Thyroid gland (tissue), 4 donors: ENCODE results near the gene ARL4A. TPM values are rescaled to one million over a fixed set of nuclear protein-coding genes. Genes with fewer than 3 reads are reported as not detected.
"Not testable (repeated sequence)": the region's sequence is repeated elsewhere in the genome, so short reads cannot be mapped to it uniquely, and the experiment has no call there.

ENCODE experiments used
- DNase-seq, 2 donors: peaks; one replicate each; pipeline ENCODE4 v3.0.0-alpha.2; 2019
- H3K27ac ChIP-seq, 3 donors: fragments of 200-600 bp; sonication (generic); 1 replicate in 2 of 3; 2 replicates in 1 of 3; pipeline ENCODE4 v1.5.1; 2016 to 2019; ENCODE audit warnings: mild to moderate bottlenecking in 1 of 3, moderate library complexity in 1 of 3
- H3K27me3 ChIP-seq: fragments of 200-600 bp; sonication (generic); one replicate; pipeline ENCODE4 v1.5.1; 2019
- H3K36me3 ChIP-seq, 2 donors: fragments of 200-600 bp; sonication (generic); one replicate each; pipeline ENCODE4 v1.5.1; 2016 to 2019
- H3K4me1 ChIP-seq, 2 donors: fragments of 200-600 bp; sonication (generic); one replicate each; pipeline ENCODE4 v1.5.1; 2017 to 2019
- H3K4me3 ChIP-seq, 3 donors: fragments of 200-600 bp; sonication (generic); replicated peaks in 1 of 3; 1 replicate in 2 of 3; 2 replicates in 1 of 3; pipeline ENCODE4 v1.5.1; 2016; ENCODE audit warnings: mild to moderate bottlenecking in 1 of 3
- H3K9me3 ChIP-seq: fragments of 200-600 bp; sonication (generic); one replicate; pipeline ENCODE4 v1.5.1; 2017
- POLR2A ChIP-seq, 2 donors: fragments of 450-650 bp; IDR thresholded peaks; one replicate each; pipeline ENCODE4 v1.6.1; 2017; ENCODE audit warnings: antibody characterized with exemption in 2 of 2, mild to moderate bottlenecking in 2 of 2, moderate library complexity in 1 of 2
- WGBS, 2 donors: methylation state at CpG; one replicate each; pipeline ENCODE4 v1.1.5; 2017; 5-methylcytosine and 5-hydroxymethylcytosine counted together
- intact Hi-C: fragments of 100-400 bp; cut with DNase I; formaldehyde crosslinking; loops from one replicate; pipeline ENCODE4 v1.15.1; 2023
- total RNA-seq, 4 donors: library from RNA; depleted of rRNA; stranded (reverse); fragments of >200 nt; gene quantifications; one replicate each; pipeline ENCODE4 v1.2.3, GENCODE V29; 2016
- TF ChIP-seq, protein P1 (sequence below), 6 experiments: fragments of 200-600 bp in 3 of 6; fragments of 450-650 bp in 3 of 6; sonication (generic) in 3 of 6; IDR thresholded peaks; one replicate each; pipeline ENCODE4 v1.5.1; 2016 to 2019; ENCODE audit warnings: antibody characterized with exemption in 6 of 6, mild to moderate bottlenecking in 2 of 6, inconsistent platforms in 1 of 6, moderate library complexity in 1 of 6

The ARL4A gene
- total RNA-seq, 4 donors from 2014 or later = 30.6 to 87.6 (median 43.4) TPM

DNA sequence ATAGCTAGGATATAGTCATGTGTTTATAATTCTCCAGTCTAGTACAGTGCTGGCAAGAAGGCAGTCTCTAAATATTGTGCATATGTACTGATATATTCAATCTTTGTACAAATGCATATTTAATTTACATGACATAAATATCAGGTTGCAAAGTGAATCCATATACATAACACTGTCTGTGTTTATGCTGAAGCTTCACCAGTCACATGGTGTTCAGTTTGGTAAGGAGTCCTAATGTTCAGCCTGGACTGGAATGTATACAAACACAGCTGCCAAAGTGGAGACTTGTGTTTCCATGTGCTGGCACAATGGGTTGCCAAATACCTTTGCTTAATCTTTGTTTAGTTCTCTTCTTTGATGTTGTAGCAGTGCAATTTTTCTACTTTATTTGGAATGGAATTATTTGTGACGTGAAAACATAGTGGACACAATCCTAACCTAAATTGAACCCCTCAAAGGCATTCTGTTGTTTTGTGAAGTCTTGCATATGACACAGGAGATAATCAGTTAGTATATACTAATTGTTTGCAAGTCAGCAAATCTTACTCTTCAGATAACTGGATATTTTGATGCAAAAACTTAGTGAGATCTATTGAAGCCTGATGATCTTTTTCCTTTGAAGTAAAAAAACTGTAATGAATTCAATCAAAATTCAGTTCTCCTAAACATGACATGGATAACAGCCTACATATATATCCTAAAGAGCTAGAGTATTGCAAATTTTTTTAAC, 17.3 kb upstream of the ARL4A start:
- 33 to 72% methylated on average over 1 of the region's 1 CpG for WGBS, 2 donors
- no peaks in the 10 kb centered on the region for H3K27me3 ChIP-seq
- TF ChIP-seq, protein P1, sequence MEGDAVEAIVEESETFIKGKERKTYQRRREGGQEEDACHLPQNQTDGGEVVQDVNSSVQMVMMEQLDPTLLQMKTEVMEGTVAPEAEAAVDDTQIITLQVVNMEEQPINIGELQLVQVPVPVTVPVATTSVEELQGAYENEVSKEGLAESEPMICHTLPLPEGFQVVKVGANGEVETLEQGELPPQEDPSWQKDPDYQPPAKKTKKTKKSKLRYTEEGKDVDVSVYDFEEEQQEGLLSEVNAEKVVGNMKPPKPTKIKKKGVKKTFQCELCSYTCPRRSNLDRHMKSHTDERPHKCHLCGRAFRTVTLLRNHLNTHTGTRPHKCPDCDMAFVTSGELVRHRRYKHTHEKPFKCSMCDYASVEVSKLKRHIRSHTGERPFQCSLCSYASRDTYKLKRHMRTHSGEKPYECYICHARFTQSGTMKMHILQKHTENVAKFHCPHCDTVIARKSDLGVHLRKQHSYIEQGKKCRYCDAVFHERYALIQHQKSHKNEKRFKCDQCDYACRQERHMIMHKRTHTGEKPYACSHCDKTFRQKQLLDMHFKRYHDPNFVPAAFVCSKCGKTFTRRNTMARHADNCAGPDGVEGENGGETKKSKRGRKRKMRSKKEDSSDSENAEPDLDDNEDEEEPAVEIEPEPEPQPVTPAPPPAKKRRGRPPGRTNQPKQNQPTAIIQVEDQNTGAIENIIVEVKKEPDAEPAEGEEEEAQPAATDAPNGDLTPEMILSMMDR (IDR thresholded peaks at IDR 0.05) = no peak
- no peak for TF ChIP-seq POLR2A (IDR thresholded peaks at IDR 0.05)
- no peak for DNase-seq
- H3K4me3 ChIP-seq = no peak overlapping the region
- H3K9me3 ChIP-seq = no peaks in the 10 kb centered on the region
- no peak overlapping the region for H3K27ac ChIP-seq
- peaks cover 10 to 13% of the 10 kb centered on the region in 2 donors for H3K4me1 ChIP-seq
- no peaks in the 10 kb centered on the region for H3K36me3 ChIP-seq
- intact Hi-C loops = no loop called here

DNA sequence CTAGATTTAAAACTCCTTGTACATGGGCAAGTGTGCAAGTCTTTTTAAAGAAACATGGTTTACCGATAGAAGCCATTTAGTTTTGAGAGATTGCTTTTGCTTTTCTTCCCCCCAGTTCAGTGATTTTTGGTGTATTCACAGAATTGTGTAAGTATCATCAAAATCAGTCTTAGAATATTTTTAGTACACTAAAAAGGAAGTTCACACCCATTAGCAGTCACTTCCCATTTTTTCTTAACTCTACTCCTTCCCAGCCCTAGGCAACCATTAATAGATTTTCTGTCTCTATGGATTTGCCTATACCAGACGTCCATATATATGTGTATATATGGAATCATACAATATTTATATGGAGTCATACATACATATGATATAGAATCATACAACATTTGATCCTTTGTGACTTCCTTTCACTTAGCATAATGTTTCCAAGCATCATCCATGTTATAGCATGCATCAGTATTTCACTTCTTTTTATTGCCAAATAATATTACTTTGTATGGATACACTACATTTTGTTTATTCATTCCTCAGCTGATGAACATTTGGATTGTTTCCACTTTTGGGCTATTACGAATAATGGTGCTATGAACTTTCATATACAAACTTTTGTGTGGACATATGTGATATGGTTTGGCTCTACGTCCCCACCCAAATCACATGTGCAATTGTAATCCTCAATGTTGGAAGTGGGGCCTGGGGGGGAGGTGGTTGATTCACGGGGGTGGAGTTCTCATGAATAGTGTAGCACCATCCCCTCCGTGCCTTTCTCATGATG, 16.5 kb upstream of the ARL4A start:
- Histone ChIP-seq H3K4me1 (peaks cover 10 to 13% of the 10 kb centered on the region in 2 donors), H3K27ac (no peak overlapping the region), H3K9me3 (no peaks in the 10 kb centered on the region), H3K27me3 (no peaks in the 10 kb centered on the region), H3K36me3 (no peaks in the 10 kb centered on the region), H3K4me3 (no peak overlapping the region)
- WGBS, 2 donors = 85 to 87% methylated on average over 6 of the region's 6 CpGs
- TF ChIP-seq POLR2A (IDR thresholded peaks at IDR 0.05) = no peak
- TF ChIP-seq, protein P1 (IDR thresholded peaks at IDR 0.05) = no peak
- DNase-seq = no peak
- intact Hi-C loops = no loop called here

DNA sequence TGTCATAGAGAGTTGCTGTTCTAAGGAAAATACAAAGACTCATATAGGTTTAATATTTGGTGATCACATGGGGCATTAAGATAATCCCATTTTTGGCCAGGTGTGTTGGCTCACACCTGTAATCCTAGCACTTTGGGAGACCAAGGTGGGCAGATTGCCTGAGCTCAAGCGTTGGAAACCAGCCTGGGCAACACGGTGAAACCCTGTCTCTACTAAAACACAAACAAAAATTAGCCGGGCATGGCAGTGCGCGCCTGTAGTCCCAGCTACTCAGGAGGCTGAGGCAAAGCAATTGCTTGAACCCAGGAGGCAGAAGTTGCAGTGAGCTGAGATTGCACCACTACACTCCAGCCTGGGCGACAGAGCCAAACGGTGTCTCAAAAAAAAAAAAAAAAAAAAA, 14.0 kb upstream of the ARL4A start:
- H3K4me1 ChIP-seq = peaks cover 10 to 13% of the 10 kb centered on the region in 2 donors
- H3K9me3 ChIP-seq, H3K4me3 ChIP-seq, H3K36me3 ChIP-seq, H3K27me3 ChIP-seq, intact Hi-C loops, H3K27ac ChIP-seq: not testable (repeated sequence)
- 35 to 36% methylated on average over 7 of the region's 7 CpGs for WGBS, 2 donors
- DNase-seq = peak; percentile 65 to 82

DNA sequence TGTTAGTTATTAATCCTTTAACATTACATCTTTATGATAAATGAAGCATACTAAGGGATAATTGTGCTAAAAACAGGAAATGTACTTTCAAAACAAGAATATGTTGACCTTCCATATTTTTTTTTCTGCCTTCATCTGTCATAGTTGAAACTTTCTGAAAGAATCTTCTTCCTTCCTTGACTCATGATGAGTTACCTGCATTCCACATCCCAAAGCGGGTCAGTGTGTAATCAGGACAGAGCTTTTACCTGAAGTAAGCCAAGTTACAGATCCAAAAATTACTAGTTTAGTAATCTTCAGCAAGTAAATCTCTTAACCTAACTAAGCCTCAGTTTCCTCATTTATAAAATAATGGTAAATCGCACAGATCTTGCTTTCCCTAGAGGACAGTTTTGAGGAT, 13.4 kb upstream of the ARL4A start:
- peaks cover 10 to 13% of the 10 kb centered on the region in 2 donors for H3K4me1 ChIP-seq
- no peaks in the 10 kb centered on the region for H3K9me3 ChIP-seq
- 92 to 98% methylated on average over 2 of the region's 2 CpGs for WGBS, 2 donors
- TF ChIP-seq, protein P1 (IDR thresholded peaks at IDR 0.05) = no peak
- no peak for TF ChIP-seq POLR2A (IDR thresholded peaks at IDR 0.05)
- no peak overlapping the region for H3K27ac ChIP-seq
- H3K4me3 ChIP-seq = no peak overlapping the region
- no peak for DNase-seq
- H3K27me3 ChIP-seq = no peaks in the 10 kb centered on the region
- intact Hi-C loops = no loop called here
- H3K36me3 ChIP-seq = no peaks in the 10 kb centered on the region

DNA sequence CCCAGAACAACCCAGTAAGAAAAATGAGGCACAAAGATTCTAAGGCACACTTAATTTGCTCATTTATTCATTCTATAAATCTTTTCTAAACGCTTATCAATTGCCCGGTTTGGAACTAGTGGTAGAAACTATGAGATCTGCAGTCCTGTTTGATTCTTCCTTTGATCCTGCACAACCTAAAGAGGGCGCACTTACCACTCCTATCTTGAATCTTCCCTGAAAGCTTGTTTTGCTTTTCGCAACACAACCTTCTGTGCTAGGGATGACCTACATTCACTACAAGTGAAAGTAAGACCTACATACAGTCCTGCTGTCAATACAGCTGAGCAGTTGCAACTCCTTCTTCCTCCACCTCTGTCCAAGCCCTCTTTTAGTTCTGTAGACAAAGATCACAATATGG, 12.6 kb upstream of the ARL4A start:
- peaks cover 10 to 13% of the 10 kb centered on the region in 2 donors for H3K4me1 ChIP-seq
- intact Hi-C loops = no loop called here
- H3K36me3 ChIP-seq = no peaks in the 10 kb centered on the region
- no peak for TF ChIP-seq POLR2A (IDR thresholded peaks at IDR 0.05)
- TF ChIP-seq, protein P1 (IDR thresholded peaks at IDR 0.05) = peak in 3 of 6 experiments; percentile 18 to 36 (median 27)
- no peaks in the 10 kb centered on the region for H3K27me3 ChIP-seq
- no peak overlapping the region for H3K4me3 ChIP-seq
- DNase-seq = peak in 1 of 2 donors; percentile 13
- no peak overlapping the region for H3K27ac ChIP-seq
- 83 to 88% methylated on average over 4 of the region's 4 CpGs for WGBS, 2 donors
- no peaks in the 10 kb centered on the region for H3K9me3 ChIP-seq
